Measurements from ENCODE around the gene MRGPRE.

The MRGPRE gene

GRCh38 chr11:3196161-3197043 is 35.8 kb downstream of the MRGPRE start:
- no peak for DNase-seq (ENCODE audit: low read depth)

GRCh38 chr11:3195251-3196160 is 36.7 kb downstream of the MRGPRE start:
- DNase-seq (ENCODE audit: low read depth): no peak

- DNase-seq (ENCODE audit: low read depth): no peak
These were observed 38.0 kb downstream of the MRGPRE start for GRCh38 chr11:3194016-3194816.

- no peak for DNase-seq (ENCODE audit: low read depth)
These were observed 38.7 kb downstream of the MRGPRE start for GRCh38 chr11:3193373-3194015.

- no peak for DNase-seq (ENCODE audit: low read depth)
These were observed 39.5 kb downstream of the MRGPRE start for GRCh38 chr11:3192511-3193372.

GRCh38 chr11:3191586-3192324 is 40.5 kb downstream of the MRGPRE start:
- no peak for DNase-seq (ENCODE audit: low read depth)

GRCh38 chr11:3190600-3190999 is 41.6 kb downstream of the MRGPRE start:
- DNase-seq (ENCODE audit: low read depth): no peak

GRCh38 chr11:3189886-3190583 is 42.2 kb downstream of the MRGPRE start:
- DNase-seq (ENCODE audit: low read depth): no peak

- DNase-seq (ENCODE audit: low read depth): no peak
These were observed 42.9 kb downstream of the MRGPRE start for GRCh38 chr11:3189196-3189843.

GRCh38 chr11:3188496-3189195 is 43.6 kb downstream of the MRGPRE start:
- DNase-seq (ENCODE audit: low read depth): no peak

GRCh38 chr11:3186166-3186953 is 45.9 kb downstream of the MRGPRE start:
- no peak for DNase-seq (ENCODE audit: low read depth)

GRCh38 chr11:3184732-3185347 is 47.4 kb downstream of the MRGPRE start:
- DNase-seq (ENCODE audit: low read depth): no peak

- DNase-seq (ENCODE audit: low read depth): no peak
These were observed 48.7 kb downstream of the MRGPRE start for GRCh38 chr11:3183523-3183922.

GRCh38 chr11:3182462-3182852 is 49.8 kb downstream of the MRGPRE start:
- no peak for DNase-seq (ENCODE audit: low read depth)

- DNase-seq (ENCODE audit: low read depth): no peak
These were observed 50.3 kb downstream of the MRGPRE start for GRCh38 chr11:3181725-3182461.

- no peak for DNase-seq (ENCODE audit: low read depth)
These were observed 51.3 kb downstream of the MRGPRE start for GRCh38 chr11:3180869-3181268.

Data from stimulated activated CD4-positive, alpha-beta T cell treated with anti-CD3 and anti-CD28 coated beads, Interleukin-2, amount 100 ng/mL, for 4 hours (primary cell).